Heart left ventricle (tissue), 13 donors: ENCODE results near the gene SLC5A9.

Experiments used
- POLR2A ChIP-seq, 2 donors: fragments of 450-650 bp; IDR thresholded peaks; one replicate each; pipeline ENCODE4 v1.6.1; 2017; ENCODE audit warnings: antibody characterized with exemption in 2 of 2, mild to moderate bottlenecking in 2 of 2, moderate library complexity in 2 of 2
- TF ChIP-seq, protein P1 (sequence below), 12 donors: fragments of 200-600 bp; sonication (generic) in 4 of 12; IDR thresholded peaks; one replicate each; pipeline versions ENCODE4 v1.5.0 to v1.8.0; 2018 to 2022; ENCODE audit warnings: antibody characterized with exemption in 12 of 12, mild to moderate bottlenecking in 5 of 12
- donor health status: ischemic (EF 13 %, LVEDD 7.1; RV severe dilation, severe dysfunction).
- donor health status: DM: no; HTN: yes; CAD: no.
- donor health status: DM: no; HTN: no; CAD: no.
- donor health status: ischemic (EF 25% LVEDD 6.9; RV normal size, moderate dysfunction).
- donor health status: ischemic (EF 25% LVEDD 5.7; RV mildly dilated, moderate dysfunction).
- donor health status: ischemic (EF 35%, LVEDD 5.7; RV mildly dilated, moderate dysfunction).
- donor health status: nonischemic (EF 11% LVEDD 7.7; RV severe dilation, severe dysfunction).
- donor health status: DM: yes; HTN: yes; CAD: no.
- donor health status: PGD.
- donor health status: ischemic (EF 29% LVEDD 5.4; RV normal size, mild dysfunction).
- donor health status: nonischemic (EF 23%, LVEDD 6.1; RV moderate dilation, normal function).

GRCh38 chr1:48222501-48223242 is at the start of gene SLC5A9:
- TF ChIP-seq, protein P1, sequence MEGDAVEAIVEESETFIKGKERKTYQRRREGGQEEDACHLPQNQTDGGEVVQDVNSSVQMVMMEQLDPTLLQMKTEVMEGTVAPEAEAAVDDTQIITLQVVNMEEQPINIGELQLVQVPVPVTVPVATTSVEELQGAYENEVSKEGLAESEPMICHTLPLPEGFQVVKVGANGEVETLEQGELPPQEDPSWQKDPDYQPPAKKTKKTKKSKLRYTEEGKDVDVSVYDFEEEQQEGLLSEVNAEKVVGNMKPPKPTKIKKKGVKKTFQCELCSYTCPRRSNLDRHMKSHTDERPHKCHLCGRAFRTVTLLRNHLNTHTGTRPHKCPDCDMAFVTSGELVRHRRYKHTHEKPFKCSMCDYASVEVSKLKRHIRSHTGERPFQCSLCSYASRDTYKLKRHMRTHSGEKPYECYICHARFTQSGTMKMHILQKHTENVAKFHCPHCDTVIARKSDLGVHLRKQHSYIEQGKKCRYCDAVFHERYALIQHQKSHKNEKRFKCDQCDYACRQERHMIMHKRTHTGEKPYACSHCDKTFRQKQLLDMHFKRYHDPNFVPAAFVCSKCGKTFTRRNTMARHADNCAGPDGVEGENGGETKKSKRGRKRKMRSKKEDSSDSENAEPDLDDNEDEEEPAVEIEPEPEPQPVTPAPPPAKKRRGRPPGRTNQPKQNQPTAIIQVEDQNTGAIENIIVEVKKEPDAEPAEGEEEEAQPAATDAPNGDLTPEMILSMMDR (IDR thresholded peaks at IDR 0.05) = no peak
- no peak for TF ChIP-seq POLR2A (IDR thresholded peaks at IDR 0.05)
